GM12801 (cell line): ENCODE results near the gene UROC1.

ENCODE experiments used
- TF ChIP-seq, protein P1 (sequence below): IDR thresholded peaks from one replicate; pipeline ENCODE4 v1.5.1; 2011; ENCODE audit warnings: control low read depth; ENCODE audit not compliant: insufficient read length; ENCODE audit errors: extremely low read depth

Gene UROC1

DNA sequence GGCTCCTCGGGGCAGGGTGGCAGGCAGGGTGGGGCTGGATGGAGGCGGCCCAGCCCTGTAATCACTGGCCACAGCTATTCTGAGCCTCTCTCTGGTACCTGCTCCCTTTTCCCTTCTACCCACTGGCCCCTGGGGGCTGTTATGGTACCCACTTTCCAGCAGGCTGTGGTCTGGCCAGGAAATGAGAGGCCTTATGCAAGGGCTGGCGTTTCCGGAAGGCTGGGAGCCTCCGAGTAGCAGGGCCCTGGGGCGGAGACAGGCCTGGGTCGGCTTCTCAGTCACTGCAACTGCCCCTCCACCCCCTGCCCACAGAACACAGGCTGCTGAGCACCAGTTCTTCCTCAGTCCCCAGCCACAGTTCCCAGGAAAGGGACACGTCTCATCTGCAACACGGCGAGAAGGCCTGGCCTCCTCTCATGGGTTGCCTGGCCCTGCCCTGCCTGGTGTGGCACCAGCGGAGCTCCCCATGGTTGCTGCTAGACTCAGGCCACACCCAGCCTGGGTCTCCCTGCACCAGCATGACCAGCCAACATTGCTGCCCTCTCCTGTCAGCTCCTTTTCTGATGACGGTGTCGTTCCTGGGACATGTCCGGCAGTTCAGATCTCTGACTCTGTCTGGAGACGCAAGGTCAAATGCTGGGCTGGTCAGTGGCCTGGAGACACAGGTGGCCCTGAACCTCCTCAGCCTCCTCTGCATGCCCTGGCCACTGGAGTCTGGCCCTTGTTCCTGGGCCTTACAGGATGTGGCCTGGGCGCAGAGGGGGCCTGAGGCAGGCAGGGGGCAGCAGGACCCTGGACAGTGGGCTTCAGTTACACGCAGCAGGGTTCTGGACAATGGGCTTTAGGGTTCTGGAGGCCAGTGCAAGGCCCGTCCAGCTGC is 12.8 kb upstream of the UROC1 start:
- TF ChIP-seq, protein P1, sequence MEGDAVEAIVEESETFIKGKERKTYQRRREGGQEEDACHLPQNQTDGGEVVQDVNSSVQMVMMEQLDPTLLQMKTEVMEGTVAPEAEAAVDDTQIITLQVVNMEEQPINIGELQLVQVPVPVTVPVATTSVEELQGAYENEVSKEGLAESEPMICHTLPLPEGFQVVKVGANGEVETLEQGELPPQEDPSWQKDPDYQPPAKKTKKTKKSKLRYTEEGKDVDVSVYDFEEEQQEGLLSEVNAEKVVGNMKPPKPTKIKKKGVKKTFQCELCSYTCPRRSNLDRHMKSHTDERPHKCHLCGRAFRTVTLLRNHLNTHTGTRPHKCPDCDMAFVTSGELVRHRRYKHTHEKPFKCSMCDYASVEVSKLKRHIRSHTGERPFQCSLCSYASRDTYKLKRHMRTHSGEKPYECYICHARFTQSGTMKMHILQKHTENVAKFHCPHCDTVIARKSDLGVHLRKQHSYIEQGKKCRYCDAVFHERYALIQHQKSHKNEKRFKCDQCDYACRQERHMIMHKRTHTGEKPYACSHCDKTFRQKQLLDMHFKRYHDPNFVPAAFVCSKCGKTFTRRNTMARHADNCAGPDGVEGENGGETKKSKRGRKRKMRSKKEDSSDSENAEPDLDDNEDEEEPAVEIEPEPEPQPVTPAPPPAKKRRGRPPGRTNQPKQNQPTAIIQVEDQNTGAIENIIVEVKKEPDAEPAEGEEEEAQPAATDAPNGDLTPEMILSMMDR, result no peak

DNA sequence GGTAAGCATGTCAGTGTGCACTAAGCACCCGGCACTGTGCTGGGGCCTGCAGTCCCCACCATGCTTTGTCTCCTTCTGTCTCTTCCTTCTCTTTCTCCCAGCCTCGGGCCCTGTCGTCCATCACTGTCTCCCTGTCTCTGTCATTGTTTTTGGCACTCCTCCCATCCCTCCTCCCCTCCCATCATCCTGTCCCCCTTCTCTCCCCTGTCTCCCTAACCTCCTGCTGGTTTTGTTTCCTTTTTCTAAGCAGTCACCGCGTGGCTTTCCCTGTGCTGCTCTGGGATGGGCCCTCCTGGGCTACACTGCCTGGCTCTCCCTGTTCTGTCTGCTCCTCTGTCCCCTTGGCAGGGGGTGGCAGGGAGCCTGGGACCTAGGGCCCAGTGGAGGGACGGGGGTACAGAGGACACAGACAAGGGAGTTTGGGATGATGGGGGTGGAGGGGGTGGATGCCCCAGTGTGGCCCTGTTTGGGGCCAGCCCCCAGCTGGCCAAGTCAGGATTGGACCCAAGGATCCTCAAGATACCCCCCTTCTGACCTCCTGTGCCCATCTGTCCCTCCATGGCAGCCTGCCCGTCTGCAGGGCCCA is 12.1 kb upstream of the UROC1 start:
- TF ChIP-seq, protein P1, result no peak

DNA sequence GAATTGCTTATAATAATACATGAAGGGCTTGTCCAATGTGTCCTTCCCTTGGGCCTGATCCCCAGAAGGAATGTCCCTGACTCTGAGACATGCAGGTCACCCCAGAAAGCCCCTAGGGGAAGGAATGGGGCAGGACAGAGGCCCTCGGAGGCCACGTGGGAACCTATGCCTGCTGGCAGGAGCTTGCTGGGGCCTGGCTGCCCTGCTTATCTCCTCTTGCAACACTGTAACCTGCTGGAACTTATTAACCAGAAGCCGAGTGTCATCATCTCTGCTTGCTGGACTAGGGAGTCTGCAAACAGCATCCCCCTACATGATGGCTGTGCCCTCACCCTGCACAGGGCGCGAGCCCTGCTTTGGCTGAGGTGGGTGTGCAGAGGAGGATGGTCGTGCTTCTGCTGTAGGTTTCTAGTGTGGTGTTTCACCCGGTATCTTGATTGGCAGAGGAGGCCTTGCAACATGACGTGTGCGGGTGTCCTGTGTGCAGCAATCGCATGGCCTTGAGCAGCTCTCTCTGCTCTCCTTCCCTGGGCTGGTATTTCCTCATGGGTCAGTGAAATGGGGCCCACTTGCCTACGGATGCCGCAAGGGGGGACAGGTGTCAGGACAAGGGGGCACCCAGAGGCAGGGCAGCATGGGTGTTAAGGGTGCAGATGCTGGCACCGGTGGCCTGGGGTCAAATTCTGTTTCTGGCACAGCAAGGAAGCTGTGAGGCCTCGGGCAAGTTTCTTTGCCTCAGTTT is 11.4 kb upstream of the UROC1 start:
- TF ChIP-seq, protein P1, result no peak

DNA sequence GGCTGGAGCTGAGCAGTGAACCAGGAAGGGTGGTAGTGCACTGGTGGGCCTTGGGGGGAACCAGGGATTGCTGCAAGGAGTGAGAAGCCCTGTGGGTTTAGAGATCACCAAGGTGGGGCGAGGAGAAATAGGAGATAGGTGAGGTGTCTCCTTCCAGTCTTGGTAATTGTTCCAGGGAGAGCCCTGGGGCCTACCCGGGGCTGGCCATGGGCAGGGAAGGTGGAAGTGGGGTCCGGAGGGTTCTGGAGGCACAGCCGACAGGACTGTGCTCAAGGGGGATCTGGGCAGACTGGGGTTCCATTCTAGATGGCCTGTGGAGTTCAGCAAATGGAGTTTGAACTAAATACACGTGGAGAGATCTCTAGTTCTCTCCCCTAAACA is 10.8 kb upstream of the UROC1 start:
- TF ChIP-seq, protein P1, result no peak

DNA sequence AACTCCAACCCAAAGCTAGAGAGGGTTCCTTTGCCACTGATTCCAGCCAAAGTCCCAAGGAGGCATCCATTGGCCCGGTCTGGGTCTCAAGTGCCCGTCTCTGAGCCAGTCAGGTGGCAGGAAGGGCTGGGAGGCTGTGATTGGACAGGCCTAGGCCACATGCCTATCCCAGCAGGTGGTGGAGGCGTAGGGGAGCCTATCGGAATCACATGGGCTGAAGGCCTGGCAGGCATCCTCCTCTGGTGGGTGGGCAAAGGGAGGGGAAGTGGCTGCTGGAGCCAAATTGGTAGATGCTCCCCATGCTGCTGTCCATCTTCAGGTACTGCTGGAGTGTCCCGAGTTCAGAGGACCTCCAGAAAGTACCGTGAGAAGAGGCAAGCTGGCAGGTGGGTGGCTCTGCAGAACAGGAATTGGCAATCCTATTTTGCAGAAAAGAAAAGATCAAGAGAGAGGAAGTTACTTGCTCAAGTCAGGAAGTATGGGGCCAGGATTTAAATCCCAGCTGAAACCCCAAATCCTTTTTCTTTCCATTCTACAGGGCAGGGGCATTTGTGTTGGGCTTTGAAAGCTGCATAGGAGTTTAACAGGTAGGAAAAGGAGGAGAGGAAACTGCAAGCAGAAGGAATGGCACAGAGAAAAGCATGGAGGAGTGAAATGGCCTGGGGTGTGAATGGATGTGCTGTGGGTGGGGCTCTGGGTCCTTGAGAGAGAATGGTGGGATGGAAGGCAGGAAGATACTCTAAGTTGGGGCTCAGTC is 10.1 kb upstream of the UROC1 start:
- TF ChIP-seq, protein P1, result no peak

DNA sequence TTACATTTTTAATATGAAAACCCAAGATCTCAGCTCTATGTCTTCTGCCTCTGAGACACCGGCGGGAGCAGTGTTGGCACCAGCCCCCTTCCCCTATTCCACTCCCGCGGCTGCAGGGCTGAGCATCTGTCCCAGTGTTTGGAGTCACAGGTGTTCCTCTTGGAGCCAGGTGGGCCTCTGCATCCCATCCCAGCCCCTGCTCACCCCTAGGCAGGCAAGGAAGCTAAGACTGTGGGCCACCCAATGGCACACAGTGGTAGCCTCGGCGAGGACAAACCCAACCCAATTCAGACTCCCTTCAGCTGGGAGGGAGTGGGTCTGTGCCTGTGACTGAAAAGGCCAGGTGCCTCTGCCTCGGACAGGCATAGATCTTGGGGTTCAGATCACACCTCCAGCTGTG is 9.4 kb upstream of the UROC1 start:
- TF ChIP-seq, protein P1, result no peak

DNA sequence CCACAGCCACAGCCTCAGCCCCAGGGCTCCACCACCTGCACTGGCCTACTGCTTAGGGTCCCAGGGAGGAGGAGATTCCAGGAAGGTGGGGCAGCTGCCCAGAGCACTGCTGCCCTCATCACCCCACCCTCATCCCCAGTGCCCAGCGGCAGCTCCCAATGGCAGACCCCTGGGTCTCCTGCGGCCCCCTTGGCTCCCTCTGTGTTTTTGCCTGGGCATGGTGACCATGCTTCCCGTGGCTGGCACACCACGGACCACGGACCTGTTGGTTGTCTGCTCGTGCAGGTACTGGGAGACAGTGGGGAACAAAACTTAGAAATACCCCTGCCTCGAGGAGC is 9.1 kb upstream of the UROC1 start:
- TF ChIP-seq, protein P1, result no peak
